GM19193 (cell line): ENCODE measurements around the gene PIGR.
A peak's percentile ranks its signal among the peaks of the same experiment; 100 is the strongest.

Source experiments
- POLR2A ChIP-seq: IDR thresholded peaks from 4 replicates; pipeline ENCODE4 v1.6.1; 2011; ENCODE audit not compliant: insufficient read depth, insufficient read length; ENCODE audit errors: extremely low read depth

Gene PIGR

GRCh38 chr1:206912445-206913095, 33.7 kb downstream of the PIGR start:
- peak; percentile 26 for TF ChIP-seq POLR2A

GRCh38 chr1:206911064-206911663, 35.1 kb downstream of the PIGR start:
- no peak for TF ChIP-seq POLR2A

DNA sequence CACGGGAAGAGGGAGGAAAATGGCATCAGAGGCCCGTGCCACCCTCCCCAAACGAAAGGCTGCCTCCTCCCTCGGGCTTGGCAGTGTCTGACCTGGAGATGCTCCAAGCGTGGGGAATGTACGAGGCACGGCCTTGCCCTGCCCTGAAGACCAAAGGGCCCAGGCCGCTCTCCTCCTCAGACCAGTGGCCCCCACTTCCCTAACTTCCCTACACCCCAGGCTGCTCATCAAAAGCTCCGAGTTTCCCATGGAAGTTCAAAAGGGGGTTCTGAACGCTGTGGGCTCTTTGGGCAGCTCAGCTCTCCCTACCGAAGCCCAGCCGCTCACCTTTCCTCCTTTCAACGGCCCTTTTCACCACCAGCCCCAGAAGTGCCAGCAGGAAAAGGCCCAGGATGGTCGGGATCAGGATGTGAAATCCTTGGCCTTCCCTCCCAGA, 36.4 kb downstream of the PIGR start:
- TF ChIP-seq POLR2A, result no peak

DNA sequence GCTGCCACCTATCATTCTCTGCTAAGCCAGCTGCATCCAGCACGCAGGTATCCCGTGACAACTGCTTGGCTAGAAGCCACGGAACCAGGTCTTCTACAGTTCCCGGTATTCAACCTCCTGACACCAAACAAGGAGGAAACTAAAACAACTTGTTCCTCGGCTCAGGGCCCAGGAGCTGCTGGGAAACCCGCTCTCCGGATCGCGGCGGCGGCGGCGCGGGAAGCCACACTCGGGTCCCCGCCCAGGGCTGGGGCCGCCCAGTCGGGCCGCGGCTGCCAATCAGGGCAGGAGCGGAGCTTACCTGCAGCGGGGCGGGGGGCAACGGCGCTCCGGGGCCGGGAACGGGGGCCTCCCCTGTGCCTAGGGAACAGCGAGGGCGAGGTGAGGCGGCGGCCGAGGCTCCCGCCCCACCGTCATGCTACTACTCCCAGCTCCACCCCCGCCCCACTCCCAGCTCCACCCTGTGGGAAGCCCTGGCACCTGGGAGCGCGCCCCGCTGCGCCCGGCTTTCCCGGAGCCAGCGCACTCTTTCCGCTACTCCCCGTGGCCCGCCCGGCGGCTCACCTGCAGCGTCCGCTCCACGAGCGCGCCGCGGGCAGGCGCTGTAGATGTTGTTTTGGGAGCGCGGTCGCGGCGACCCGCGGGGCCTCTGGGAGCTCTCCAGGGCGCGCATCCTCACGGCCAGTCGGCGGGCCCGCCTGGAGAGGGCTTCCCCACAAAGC, 36.9 kb downstream of the PIGR start:
- TF ChIP-seq POLR2A, result peak; percentile 26

DNA sequence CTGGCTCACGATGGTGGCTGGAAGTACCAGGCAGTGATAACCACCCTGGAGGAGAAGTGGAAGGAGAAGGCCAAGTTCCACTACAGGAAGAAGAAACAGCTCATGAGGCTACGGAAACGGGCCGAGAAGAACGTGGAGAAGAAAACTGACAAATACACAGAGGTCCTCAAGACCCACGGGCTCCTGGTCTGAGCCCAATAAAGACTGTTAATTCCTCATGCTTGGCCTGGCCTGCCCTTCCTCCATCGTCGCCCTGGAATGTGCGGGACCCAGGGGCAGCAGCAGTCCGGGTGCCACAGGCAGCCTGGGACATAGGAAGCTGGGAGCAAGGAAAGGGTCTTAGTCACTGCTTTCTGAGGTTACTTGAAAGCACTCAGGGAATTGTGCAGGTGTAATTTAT, 38.2 kb downstream of the PIGR start:
- TF ChIP-seq POLR2A, result no peak

DNA sequence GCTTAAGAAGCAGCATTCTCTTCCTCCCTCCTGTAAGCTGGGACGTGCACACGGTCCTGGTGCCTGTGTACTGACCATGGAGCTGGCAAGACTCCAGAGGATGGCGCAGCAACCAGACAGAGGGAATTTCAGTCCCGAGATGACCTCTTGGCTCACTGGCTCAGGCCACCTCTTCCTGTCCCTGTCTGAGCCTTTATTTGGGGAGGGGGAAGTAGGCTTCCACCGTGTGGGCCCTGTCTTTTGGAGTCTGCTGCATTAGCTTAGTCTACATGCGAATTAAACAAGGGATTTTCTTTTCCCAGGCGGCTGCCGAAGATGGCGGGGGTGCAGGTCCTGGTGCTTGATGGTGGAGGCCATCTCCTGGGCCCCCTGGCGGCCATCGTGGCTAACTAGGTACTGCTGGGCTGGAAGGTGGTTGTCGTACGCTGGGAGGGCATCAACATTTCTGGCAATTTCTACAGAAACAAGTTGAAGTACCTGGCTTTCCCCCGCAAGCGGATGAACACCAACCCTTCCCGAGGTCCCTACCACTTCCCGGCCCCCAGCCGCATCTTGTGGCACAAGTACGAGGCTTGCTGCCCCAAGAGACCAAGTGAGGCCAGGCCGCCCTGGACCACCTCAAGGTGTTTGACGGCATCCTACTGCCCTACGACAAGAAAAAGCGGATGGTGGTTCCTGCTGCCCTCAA, 38.8 kb downstream of the PIGR start:
- TF ChIP-seq POLR2A, result no peak

DNA sequence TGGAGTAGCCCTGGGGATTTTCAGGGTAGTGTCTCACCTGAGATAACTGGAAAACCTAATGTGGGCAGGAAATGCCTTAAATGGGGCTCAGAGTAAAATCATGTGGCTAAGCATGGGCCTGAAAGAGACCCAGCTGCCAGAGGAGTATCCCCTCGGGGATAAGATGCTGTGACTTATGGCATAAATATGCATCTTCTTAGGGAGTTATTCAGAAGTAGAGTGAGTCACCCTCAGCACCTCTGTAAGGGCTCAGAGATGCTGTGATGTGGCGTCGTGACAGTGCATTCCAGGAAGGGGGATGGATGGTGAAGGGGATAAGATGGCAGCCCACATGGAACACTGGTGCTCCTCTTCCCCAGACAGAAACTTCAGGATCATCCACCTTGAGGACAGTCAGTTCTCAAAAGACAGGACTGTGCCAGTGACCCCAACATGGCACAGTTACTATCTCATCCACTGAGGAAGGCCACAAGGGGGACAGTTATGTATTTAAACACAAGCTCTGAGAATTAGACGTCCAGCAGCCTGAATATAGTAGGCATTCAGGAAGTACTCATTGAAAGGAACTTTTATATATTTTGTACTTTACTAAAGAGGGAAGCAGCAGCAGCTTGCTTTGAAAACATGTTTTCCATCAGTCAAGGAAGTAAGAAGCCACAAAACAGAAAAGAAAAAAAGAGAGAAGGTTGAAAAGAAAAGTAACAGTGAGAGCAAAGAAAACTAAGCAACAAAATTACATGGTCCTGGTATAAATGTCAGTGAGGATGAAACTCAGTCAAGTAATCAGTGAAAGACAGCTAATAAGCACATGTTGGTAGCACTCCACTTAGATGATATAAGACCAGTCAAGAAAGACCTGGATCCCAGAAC, 40.7 kb downstream of the PIGR start:
- no peak for TF ChIP-seq POLR2A

DNA sequence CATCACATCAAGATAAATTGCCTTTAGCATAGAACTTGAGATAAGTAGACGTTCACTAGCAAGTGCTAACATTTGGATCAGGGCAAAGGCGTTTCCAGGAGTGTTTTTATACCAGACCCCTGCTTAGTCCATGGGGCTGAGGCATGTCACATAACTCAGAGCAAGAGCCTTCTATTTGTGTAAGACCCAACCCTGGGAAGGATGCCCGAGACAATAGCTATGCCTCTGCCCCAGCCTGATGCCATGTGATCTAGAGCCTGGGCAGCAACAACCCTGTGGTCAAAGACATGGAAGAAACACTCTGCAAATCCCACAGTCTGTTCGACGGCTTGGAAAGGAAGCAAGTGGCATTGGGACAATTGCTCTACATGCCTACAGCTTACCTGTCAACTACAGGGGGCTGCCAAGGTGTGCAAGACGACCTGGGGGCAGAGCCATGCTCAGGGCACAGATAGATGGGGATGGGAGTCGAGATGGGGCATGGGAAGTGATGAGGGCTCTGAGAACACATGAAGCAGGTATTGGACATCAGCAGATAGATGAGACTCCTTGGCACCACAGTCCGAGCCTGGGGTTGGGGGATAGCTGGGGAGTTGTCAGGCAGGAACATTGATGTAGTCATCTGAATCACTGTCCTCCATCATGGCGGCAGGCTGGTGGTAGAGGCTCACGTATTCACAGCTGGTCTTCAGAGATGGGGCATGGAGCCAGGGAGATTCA, 41.7 kb downstream of the PIGR start:
- TF ChIP-seq POLR2A, result no peak

GRCh38 chr1:206903687-206904086, 42.6 kb downstream of the PIGR start:
- TF ChIP-seq POLR2A, result no peak

GRCh38 chr1:206902702-206903101, 43.6 kb downstream of the PIGR start:
- peak; percentile 37 for TF ChIP-seq POLR2A

DNA sequence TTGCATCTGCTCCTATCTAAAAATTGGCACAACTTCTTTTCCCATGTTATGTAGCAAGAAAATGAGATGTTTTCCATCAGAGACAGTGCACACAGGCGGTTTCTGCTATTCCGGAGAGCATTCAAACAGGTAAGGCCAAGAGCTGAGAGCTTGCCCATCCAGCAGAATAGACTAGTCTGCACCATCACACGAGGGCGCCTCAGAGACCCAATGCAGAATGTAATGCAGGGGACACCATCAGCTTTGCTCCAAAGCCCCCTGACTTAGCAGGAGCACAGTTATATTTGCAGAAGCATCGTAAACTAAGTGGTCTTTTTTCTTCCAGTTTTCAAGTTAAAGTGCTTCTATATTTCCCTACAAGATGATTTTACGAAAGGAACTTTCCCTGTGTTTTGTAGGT, 44.3 kb downstream of the PIGR start:
- no peak for TF ChIP-seq POLR2A

DNA sequence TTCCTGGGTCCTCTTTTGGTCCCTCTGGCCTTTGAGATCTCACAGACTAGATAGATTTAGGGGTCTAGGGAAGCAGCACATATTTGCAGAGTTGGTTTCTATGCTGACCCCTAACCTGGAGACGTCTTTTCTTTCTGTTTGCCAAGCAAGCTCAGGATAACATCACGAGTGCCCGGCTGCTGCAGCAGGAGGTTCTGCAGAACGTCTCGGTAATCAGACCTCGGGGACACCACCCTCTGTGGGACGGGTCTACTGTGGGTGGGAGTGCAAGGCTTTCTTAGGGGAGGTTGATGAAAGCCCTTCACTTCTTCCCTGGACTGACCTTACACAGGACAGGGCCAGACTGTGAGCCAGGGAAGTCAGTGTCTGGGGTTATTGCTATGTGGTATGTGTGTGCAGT, 46.1 kb downstream of the PIGR start:
- TF ChIP-seq POLR2A, result no peak

- no peak for TF ChIP-seq POLR2A
Measured at GRCh38 chr1:206899717-206900116, 46.5 kb downstream of the PIGR start.

DNA sequence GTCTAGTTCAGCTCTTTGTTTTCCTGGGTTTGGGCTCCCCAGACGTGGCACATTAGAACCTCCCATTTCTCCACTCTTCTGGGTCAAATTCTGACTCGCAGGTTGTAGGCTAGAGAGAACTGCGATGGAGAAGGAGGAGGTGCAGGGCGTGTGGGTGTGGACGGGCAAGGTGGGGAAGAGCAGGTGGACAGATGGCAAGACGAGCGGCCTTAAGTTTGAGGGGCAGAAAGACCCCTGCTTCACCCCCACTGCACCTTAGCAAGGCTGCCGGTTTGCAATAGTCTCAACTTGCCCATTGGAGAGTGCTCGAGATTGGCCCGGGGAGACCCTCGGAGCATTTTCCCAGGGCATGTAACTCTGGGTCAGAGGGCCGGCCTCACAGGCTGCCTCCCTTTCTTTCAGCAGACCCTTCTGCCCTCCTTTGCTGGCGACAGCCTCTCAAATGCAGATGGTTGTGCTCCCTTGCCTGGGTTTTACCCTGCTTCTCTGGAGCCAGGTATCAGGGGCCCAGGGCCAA, 47.3 kb downstream of the PIGR start:
- TF ChIP-seq POLR2A, result no peak
